Inferior parietal cortex (tissue), 1 donor: ENCODE results near the gene PRPF4.
"Not testable (repeated sequence)": the region's sequence is repeated elsewhere in the genome, so short reads cannot be mapped to it uniquely, and the experiment has no call there.

ENCODE experiments used
- DNase-seq: peaks from one replicate; pipeline ENCODE4 v3.0.0-alpha.2; 2016; ENCODE audit errors: extremely low spot score

PRPF4 gene

GRCh38 chr9:113275157-113276131, at the start of gene PRPF4, which contains the start of gene CDC26:
Gene PRPF4, plus strand, starts transcription at chr9:113275658. Its CDS starts 86 bp downstream, at chr9:113275744.
Gene CDC26, minus strand, starts transcription at chr9:113275572. Its CDS starts 3,065 bp downstream, at chr9:113272507.
- DNase-seq, result peak; percentile 98

GRCh38 chr9:113227436-113227835, 48.0 kb upstream of the PRPF4 start:
- no peak for DNase-seq

- no peak for DNase-seq
Observed at GRCh38 chr9:113228130-113228665, 47.3 kb upstream of the PRPF4 start.

GRCh38 chr9:113231701-113232100, 43.8 kb upstream of the PRPF4 start:
- DNase-seq, result no peak

- DNase-seq, result not testable (repeated sequence)
Observed at GRCh38 chr9:113235701-113236255, 39.7 kb upstream of the PRPF4 start.

- no peak for DNase-seq
Observed at GRCh38 chr9:113237026-113237425, 38.4 kb upstream of the PRPF4 start.

- DNase-seq, result no peak
Observed at GRCh38 chr9:113238202-113238858, 37.1 kb upstream of the PRPF4 start.

GRCh38 chr9:113238859-113239232, 36.6 kb upstream of the PRPF4 start:
- DNase-seq, result no peak

- no peak for DNase-seq
Observed at GRCh38 chr9:113241161-113241560, 34.3 kb upstream of the PRPF4 start.

- no peak for DNase-seq
Observed at GRCh38 chr9:113244556-113244955, 30.9 kb upstream of the PRPF4 start.

- no peak for DNase-seq
Observed at GRCh38 chr9:113245894-113246293, 29.6 kb upstream of the PRPF4 start.

GRCh38 chr9:113246928-113247327, 28.5 kb upstream of the PRPF4 start:
- DNase-seq, result no peak

GRCh38 chr9:113247640-113248039, 27.8 kb upstream of the PRPF4 start:
- no peak for DNase-seq

- DNase-seq, result not testable (repeated sequence)
Observed at GRCh38 chr9:113249661-113250060, 25.8 kb upstream of the PRPF4 start.

GRCh38 chr9:113250807-113251206, 24.7 kb upstream of the PRPF4 start:
- DNase-seq, result no peak

- DNase-seq, result no peak
Observed at GRCh38 chr9:113254991-113255390, 20.5 kb upstream of the PRPF4 start.

- no peak for DNase-seq
Observed at GRCh38 chr9:113255438-113255837, 20.0 kb upstream of the PRPF4 start.

- no peak for DNase-seq
Observed at GRCh38 chr9:113257863-113258262, 17.6 kb upstream of the PRPF4 start.

- DNase-seq, result no peak
Observed at GRCh38 chr9:113258282-113258681, 17.2 kb upstream of the PRPF4 start.

- no peak for DNase-seq
Observed at GRCh38 chr9:113261917-113262671, 13.4 kb upstream of the PRPF4 start.

- DNase-seq, result no peak
Observed at GRCh38 chr9:113266174-113266573, 9.3 kb upstream of the PRPF4 start.
